GM12892 (cell line): ENCODE measurements around the gene LAMTOR3.

ENCODE experiments used
- POLR2A ChIP-seq: IDR thresholded peaks from 2 replicates; pipeline ENCODE4 v1.6.1; 2011; ENCODE audit warnings: low read depth, low read length, control low read depth
- POLR2AphosphoS5 ChIP-seq: IDR thresholded peaks from 2 replicates; pipeline ENCODE4 v1.6.1; 2011; ENCODE audit warnings: low read depth, low read length, control low read depth

- TF ChIP-seq POLR2AphosphoS5 (no peak), POLR2A (no peak)
These were observed 33.3 kb upstream of the LAMTOR3 start for GRCh38 chr4:99927566-99927965.
